Colonic mucosa (tissue), 4 donors: ENCODE results near the gene SPATA6L. TPM values are rescaled to one million over a fixed set of nuclear protein-coding genes. Genes with fewer than 3 reads are reported as not detected.
"Not testable (repeated sequence)": the region's sequence is repeated elsewhere in the genome, so short reads cannot be mapped to it uniquely, and the experiment has no call there.

ENCODE experiments used
- DNase-seq: peaks from one replicate; pipeline ENCODE4 v3.0.0-alpha.2; 2020
- H3K27ac ChIP-seq: fragments of 200-600 bp; one replicate; pipeline ENCODE4 v1.8.0; 2021
- H3K27me3 ChIP-seq: fragments of 200-600 bp; one replicate; pipeline ENCODE4 v1.8.0; 2021
- H3K36me3 ChIP-seq: fragments of 200-600 bp; one replicate; pipeline ENCODE4 v1.8.0; 2021
- H3K4me1 ChIP-seq: fragments of 200-600 bp; one replicate; pipeline ENCODE4 v1.8.0; 2021; ENCODE audit warnings: mild to moderate bottlenecking
- H3K4me3 ChIP-seq: fragments of 200-600 bp; one replicate; pipeline ENCODE4 v1.8.0; 2021
- H3K9ac ChIP-seq, 2 donors: one replicate each; pipeline ENCODE4 v1.7.0; 2013; ENCODE audit warnings: control low read depth in 2 of 2, low read depth in 2 of 2, low read length in 2 of 2
- H3K9me3 ChIP-seq: fragments of 200-600 bp; one replicate; pipeline ENCODE4 v1.8.0; 2021
- intact Hi-C: fragments of 100-400 bp; cut with DNase I; formaldehyde crosslinking; loops from one replicate; pipeline ENCODE4 v1.14.1; 2022
- total RNA-seq, 2 donors: library from RNA; stranded (reverse); fragmentation: NEBNext Ultra II Directional in 1 of 2; extraction: Animal tissue kit (Norgen Biotek cat#: 25700) in 1 of 2; gene quantifications; one replicate each; pipeline ENCODE4 v1.2.1, GENCODE V29; 2021
- TF ChIP-seq, protein P1 (sequence below): fragments of 200-600 bp; IDR thresholded peaks from one replicate; pipeline ENCODE4 v1.8.0; 2022; ENCODE audit warnings: antibody characterized with exemption, mild to moderate bottlenecking
- donor health status: healthy.
- donor health status: DM: no; HTN: no; CAD: no.
- donor health status: DM: no; HTN: no; CAD: no.

SPATA6L gene
- total RNA-seq, 2 donors from 2014 or later = 5.0 to 6.8 TPM

DNA sequence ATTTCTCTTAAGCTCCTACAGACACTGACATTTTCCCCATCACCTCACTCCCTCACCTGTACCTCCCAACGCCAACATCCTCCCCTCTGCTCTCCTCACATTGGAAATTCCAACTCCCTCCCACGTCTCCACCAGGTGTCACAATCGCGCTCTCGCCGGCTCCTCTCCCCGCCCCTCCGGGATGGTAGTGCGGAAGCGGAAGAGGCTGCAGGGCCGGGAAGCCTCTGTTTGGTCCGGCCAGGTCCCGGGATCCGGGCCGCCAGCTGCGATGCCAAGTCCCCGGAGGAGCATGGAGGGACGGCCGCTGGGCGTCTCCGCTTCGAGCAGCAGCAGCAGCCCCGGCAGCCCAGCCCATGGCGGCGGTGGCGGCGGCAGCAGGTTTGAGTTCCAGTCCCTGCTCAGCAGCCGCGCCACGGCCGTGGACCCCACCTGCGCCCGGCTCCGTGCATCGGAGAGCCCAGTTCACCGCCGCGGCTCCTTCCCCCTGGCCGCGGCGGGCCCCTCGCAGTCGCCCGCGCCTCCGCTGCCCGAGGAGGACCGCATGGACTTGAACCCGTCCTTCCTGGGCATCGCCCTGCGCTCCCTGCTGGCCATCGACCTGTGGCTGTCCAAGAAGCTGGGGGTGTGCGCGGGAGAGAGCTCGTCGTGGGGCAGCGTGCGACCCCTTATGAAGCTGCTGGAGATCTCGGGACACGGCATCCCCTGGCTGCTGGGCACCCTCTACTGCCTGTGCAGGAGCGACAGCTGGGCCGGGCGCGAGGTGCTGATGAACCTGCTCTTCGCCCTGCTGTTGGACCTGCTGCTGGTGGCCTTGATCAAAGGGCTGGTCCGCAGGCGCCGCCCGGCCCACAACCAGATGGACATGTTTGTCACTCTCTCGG is 3.9 kb downstream of the SPATA6L start, which contains the start of gene PLPP6:
Gene PLPP6 (plus strand): TSS at position 187 of the 881 bp plus-strand sequence. CDS start 82 bp downstream, at position 269.
- Histone ChIP-seq H3K9ac (peak within 1 kb of the TSS; percentile 90 to 91), H3K36me3 (no peaks in the 10 kb centered on the region), H3K9me3 (no peaks in the 10 kb centered on the region), H3K4me1 (no peaks in the 10 kb centered on the region), H3K27me3 (no peaks in the 10 kb centered on the region), H3K27ac (peak within 1 kb of the TSS; percentile 86), H3K4me3 (peak within 1 kb of the TSS; percentile 77)
- intact Hi-C loops = loop anchor here (5.0 kb wide), 1 partner anchor 80 kb away; the partner anchor contains the start of gene AK3
- TF ChIP-seq, protein P1, sequence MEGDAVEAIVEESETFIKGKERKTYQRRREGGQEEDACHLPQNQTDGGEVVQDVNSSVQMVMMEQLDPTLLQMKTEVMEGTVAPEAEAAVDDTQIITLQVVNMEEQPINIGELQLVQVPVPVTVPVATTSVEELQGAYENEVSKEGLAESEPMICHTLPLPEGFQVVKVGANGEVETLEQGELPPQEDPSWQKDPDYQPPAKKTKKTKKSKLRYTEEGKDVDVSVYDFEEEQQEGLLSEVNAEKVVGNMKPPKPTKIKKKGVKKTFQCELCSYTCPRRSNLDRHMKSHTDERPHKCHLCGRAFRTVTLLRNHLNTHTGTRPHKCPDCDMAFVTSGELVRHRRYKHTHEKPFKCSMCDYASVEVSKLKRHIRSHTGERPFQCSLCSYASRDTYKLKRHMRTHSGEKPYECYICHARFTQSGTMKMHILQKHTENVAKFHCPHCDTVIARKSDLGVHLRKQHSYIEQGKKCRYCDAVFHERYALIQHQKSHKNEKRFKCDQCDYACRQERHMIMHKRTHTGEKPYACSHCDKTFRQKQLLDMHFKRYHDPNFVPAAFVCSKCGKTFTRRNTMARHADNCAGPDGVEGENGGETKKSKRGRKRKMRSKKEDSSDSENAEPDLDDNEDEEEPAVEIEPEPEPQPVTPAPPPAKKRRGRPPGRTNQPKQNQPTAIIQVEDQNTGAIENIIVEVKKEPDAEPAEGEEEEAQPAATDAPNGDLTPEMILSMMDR = peak; percentile 38
- DNase-seq = peak; percentile 94

DNA sequence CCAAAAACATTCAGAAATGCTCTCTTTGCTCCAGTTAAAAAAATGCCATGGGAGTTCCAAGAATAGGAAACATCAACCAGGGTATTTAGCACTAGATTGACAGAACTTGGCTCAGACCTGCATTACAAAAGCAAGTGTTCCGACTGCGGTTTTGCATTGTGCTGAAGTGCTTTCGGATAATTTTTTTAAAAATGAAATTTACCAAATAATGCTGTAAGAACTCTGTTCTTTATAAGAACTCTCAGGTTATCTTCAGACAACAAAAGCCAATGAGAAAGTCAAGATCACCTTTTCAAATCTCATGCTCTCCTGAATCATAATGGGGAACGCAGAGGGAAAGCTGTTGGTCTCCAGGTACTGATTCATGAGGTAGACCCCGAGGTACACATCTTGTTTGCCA is 4.7 kb downstream of the SPATA6L start:
- Histone ChIP-seq H3K36me3 (no peaks in the 10 kb centered on the region), H3K9me3 (no peaks in the 10 kb centered on the region), H3K9ac (peak overlapping the region in 1 of 2 donors; percentile 90), H3K4me3 (no peak overlapping the region), H3K27ac (no peak overlapping the region), H3K27me3 (no peaks in the 10 kb centered on the region), H3K4me1 (no peaks in the 10 kb centered on the region)
- TF ChIP-seq, protein P1 = no peak
- intact Hi-C loops = loop anchor here (5.0 kb wide), 1 partner anchor 81 kb away; the partner anchor contains the start of gene AK3
- DNase-seq = no peak

- H3K4me1 ChIP-seq = no peaks in the 10 kb centered on the region
- TF ChIP-seq, protein P1 = no peak
- H3K27me3 ChIP-seq = no peaks in the 10 kb centered on the region
- no peak overlapping the region for H3K9ac ChIP-seq
- H3K4me3 ChIP-seq = no peak overlapping the region
- no peak overlapping the region for H3K27ac ChIP-seq
- DNase-seq = no peak
- intact Hi-C loops = loop anchor here (5.0 kb wide), 1 partner anchor 81 kb away; the partner anchor contains the start of gene AK3
- no peaks in the 10 kb centered on the region for H3K9me3 ChIP-seq
- H3K36me3 ChIP-seq = no peaks in the 10 kb centered on the region
Measured at GRCh38 chr9:4661165-4661564, 5.1 kb downstream of the SPATA6L start.

GRCh38 chr9:4660665-4661064 is 5.6 kb downstream of the SPATA6L start:
- DNase-seq, H3K27ac ChIP-seq, H3K36me3 ChIP-seq, H3K4me1 ChIP-seq, H3K9ac ChIP-seq, H3K4me3 ChIP-seq, H3K9me3 ChIP-seq, H3K27me3 ChIP-seq: not testable (repeated sequence)
- intact Hi-C loops = loop anchor here (5.0 kb wide), 1 partner anchor 82 kb away; the partner anchor contains the start of gene AK3

DNA sequence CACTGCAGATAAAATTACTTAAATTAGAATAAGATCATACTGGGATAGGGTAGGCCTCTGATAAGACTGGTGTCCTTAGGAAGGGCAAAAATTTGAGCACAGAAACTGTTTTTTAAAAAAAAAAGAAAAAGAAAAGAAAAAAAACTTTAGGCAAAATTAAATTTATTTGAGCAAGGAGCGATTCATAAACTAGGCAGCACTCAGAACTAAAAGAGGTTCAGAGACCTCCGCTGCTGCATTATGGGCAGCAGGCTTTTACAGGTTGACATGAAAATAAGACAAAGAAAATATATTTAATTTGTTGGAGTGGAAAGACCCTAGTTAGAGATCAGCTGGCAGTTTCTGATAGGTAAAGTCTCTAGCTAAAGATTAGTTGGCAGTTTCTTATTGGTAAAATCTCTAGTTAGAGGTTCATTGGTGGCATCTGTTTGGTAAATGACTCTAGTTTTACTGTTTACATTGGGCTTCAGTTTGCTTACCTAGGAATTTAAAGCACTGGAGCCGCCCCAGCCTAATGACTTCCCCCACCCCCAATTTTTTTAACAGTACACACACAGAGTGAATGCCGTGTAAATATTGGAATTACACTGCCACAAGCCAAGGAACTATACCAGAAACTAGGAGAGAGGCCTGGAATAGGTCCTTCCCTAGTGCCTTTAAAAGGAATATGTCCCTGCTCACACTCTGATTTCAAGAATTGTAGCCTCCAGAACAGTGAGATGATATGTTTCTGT is 8.7 kb downstream of the SPATA6L start:
- Histone ChIP-seq H3K9me3 (no peaks in the 10 kb centered on the region), H3K4me1 (no peaks in the 10 kb centered on the region), H3K4me3 (no peak overlapping the region), H3K9ac (no peak overlapping the region), H3K27me3 (no peaks in the 10 kb centered on the region), H3K36me3 (no peaks in the 10 kb centered on the region), H3K27ac (peak overlapping the region; percentile 51)
- TF ChIP-seq, protein P1 = no peak
- no peak for DNase-seq
- intact Hi-C loops = no loop called here
